ENCODE results near the gene IKZF5.

The IKZF5 gene

GRCh38 chr10:123019941-123020703 lies 11.5 kb upstream of the IKZF5 start:
- Histone ChIP-seq H3K9me2 (ENCODE audit: low read depth, low read length) (no peaks in the 10 kb centered on the region), H3K4me1 (ENCODE audit: insufficient read depth, low read length, severe bottlenecking) (no peaks in the 10 kb centered on the region), H3K79me2 (ENCODE audit: insufficient read depth, low read length) (no peaks in the 10 kb centered on the region), H3K4me2 (ENCODE audit: low read length) (no peak overlapping the region), H3K9me3 (ENCODE audit: low read length) (peaks cover 3% of the 10 kb centered on the region; the same call in 1 of the 2 replicates), H3F3A (ENCODE audit: insufficient read depth, low read length) (no peaks in the 10 kb centered on the region), H2AFZ (ENCODE audit: low read length) (no peak overlapping the region), H4K20me1 (ENCODE audit: insufficient read depth, low read length) (no peaks in the 10 kb centered on the region), H3K27me3 (ENCODE audit: insufficient read depth, low read length) (no peaks in the 10 kb centered on the region), H3K36me3 (ENCODE audit: insufficient read depth, low read length) (no peaks in the 10 kb centered on the region; the same call in 1 of the 2 replicates), H3K4me3 (ENCODE audit: low read depth, low read length, poor library complexity, severe bottlenecking) (no peak overlapping the region), H3K27ac (ENCODE audit: low read depth, low read length, poor library complexity, severe bottlenecking) (no peak overlapping the region), H3K9ac (ENCODE audit: low read length) (no peak overlapping the region)
- TF ChIP-seq CTCF (IDR thresholded peaks at IDR 0.05; ENCODE audit: low read length), result no peak
- no peak for TF ChIP-seq EZH2 (IDR thresholded peaks at IDR 0.05; ENCODE audit: borderline replicate concordance, low read length)

GRCh38 chr10:123019264-123019663 lies 10.7 kb upstream of the IKZF5 start:
- Histone ChIP-seq H3K27me3 (ENCODE audit: insufficient read depth, low read length) (no peaks in the 10 kb centered on the region), H3K4me3 (ENCODE audit: low read depth, low read length, poor library complexity, severe bottlenecking) (no peak overlapping the region), H3K4me1 (ENCODE audit: insufficient read depth, low read length, severe bottlenecking) (no peaks in the 10 kb centered on the region), H3K9me3 (ENCODE audit: low read length) (peaks cover 3% of the 10 kb centered on the region; the same call in 1 of the 2 replicates), H3K9me2 (ENCODE audit: low read depth, low read length) (no peaks in the 10 kb centered on the region), H3K36me3 (ENCODE audit: insufficient read depth, low read length) (no peaks in the 10 kb centered on the region; the same call in 1 of the 2 replicates), H3F3A (ENCODE audit: insufficient read depth, low read length) (no peaks in the 10 kb centered on the region), H4K20me1 (ENCODE audit: insufficient read depth, low read length) (no peaks in the 10 kb centered on the region), H3K4me2 (ENCODE audit: low read length) (no peak overlapping the region), H2AFZ (ENCODE audit: low read length) (no peak overlapping the region), H3K79me2 (ENCODE audit: insufficient read depth, low read length) (no peaks in the 10 kb centered on the region), H3K9ac (ENCODE audit: low read length) (no peak overlapping the region), H3K27ac (ENCODE audit: low read depth, low read length, poor library complexity, severe bottlenecking) (no peak overlapping the region)
- no peak for TF ChIP-seq CTCF (IDR thresholded peaks at IDR 0.05; ENCODE audit: low read length)
- no peak for TF ChIP-seq EZH2 (IDR thresholded peaks at IDR 0.05; ENCODE audit: borderline replicate concordance, low read length)

DNA sequence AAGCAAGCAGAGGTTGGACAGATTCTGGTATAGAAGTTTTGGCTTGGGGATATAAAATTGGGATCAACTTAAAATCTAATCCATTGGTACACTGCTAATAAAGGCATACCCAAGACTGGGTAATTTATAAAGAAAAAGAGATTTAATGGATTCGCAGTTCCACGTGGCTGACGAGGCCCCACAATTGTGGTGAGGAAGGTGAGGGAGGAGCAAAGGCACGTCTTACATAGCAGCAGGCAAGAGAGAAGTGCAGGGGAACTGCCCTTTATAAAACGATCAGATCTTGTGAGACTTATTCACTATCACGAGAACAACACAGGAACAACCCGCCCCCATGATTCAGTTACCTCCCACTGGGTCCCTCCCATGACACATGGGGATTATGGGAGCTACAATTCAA lies 9.9 kb upstream of the IKZF5 start:
- no peaks in the 10 kb centered on the region for H3K4me1 ChIP-seq (ENCODE audit: insufficient read depth, low read length, severe bottlenecking)
- TF ChIP-seq CTCF (IDR thresholded peaks at IDR 0.05; ENCODE audit: low read length) (no peak), EZH2 (IDR thresholded peaks at IDR 0.05; ENCODE audit: borderline replicate concordance, low read length) (no peak)
- H3K9me3 ChIP-seq (ENCODE audit: low read length), result peaks cover 3% of the 10 kb centered on the region; the same call in 1 of the 2 replicates
- H3F3A ChIP-seq (ENCODE audit: insufficient read depth, low read length), result no peaks in the 10 kb centered on the region
- H3K9me2 ChIP-seq (ENCODE audit: low read depth, low read length), result no peaks in the 10 kb centered on the region
- H3K27me3 ChIP-seq (ENCODE audit: insufficient read depth, low read length), result no peaks in the 10 kb centered on the region
- no peak overlapping the region for H3K9ac ChIP-seq (ENCODE audit: low read length)
- no peaks in the 10 kb centered on the region for H3K79me2 ChIP-seq (ENCODE audit: insufficient read depth, low read length)
- H4K20me1 ChIP-seq (ENCODE audit: insufficient read depth, low read length), result no peaks in the 10 kb centered on the region
- no peak overlapping the region for H3K4me2 ChIP-seq (ENCODE audit: low read length)
- no peaks in the 10 kb centered on the region; the same call in 1 of the 2 replicates for H3K36me3 ChIP-seq (ENCODE audit: insufficient read depth, low read length)
- H3K4me3 ChIP-seq (ENCODE audit: low read depth, low read length, poor library complexity, severe bottlenecking), result no peak overlapping the region
- no peak overlapping the region for H3K27ac ChIP-seq (ENCODE audit: low read depth, low read length, poor library complexity, severe bottlenecking)
- H2AFZ ChIP-seq (ENCODE audit: low read length), result no peak overlapping the region

Measured in OCI-LY1 (cell line).